Tibial artery (tissue), 4 donors: ENCODE data around the gene BATF3.
"Not testable (repeated sequence)": the region's sequence is repeated elsewhere in the genome, so short reads cannot be mapped to it uniquely, and the experiment has no call there.

Experiments used
- DNase-seq, 2 donors: peaks; one replicate each; pipeline ENCODE4 v3.0.0-alpha.2; 2019
- H3K27ac ChIP-seq, 2 donors: fragments of 200-600 bp; sonication (generic) in 1 of 2; 1 replicate in 1 of 2; 2 replicates in 1 of 2; pipeline ENCODE4 v1.5.1; 2018 to 2019; ENCODE audit warnings: mild to moderate bottlenecking in 1 of 2
- H3K27me3 ChIP-seq, 2 donors: fragments of 200-600 bp; sonication (generic) in 1 of 2; one replicate each; pipeline versions ENCODE4 v1.5.1 to v1.6.0; 2016 to 2019
- H3K36me3 ChIP-seq, 3 donors: fragments of 200-600 bp; sonication (generic) in 2 of 3; one replicate each; pipeline ENCODE4 v1.5.1; 2016 to 2019; ENCODE audit warnings: mild to moderate bottlenecking in 2 of 3
- H3K4me1 ChIP-seq, 4 donors: fragments of 200-600 bp; sonication (generic) in 2 of 4; 1 replicate in 3 of 4; 2 replicates in 1 of 4; pipeline ENCODE4 v1.5.1; 2016 to 2019
- H3K4me3 ChIP-seq, 2 donors: fragments of 200-600 bp; sonication (generic) in 1 of 2; 1 replicate in 1 of 2; 2 replicates in 1 of 2; pipeline ENCODE4 v1.5.1; 2018 to 2019; ENCODE audit warnings: mild to moderate bottlenecking in 2 of 2
- H3K9me3 ChIP-seq, 3 donors: fragments of 200-600 bp; sonication (generic) in 1 of 3; one replicate each; pipeline ENCODE4 v1.5.1; 2016 to 2019
- intact Hi-C: fragments of 100-400 bp; cut with DNase I; formaldehyde crosslinking; loops from one replicate; pipeline ENCODE4 v1.15.0; 2023; ENCODE audit warnings: low total_unique reads
- TF ChIP-seq, protein P1 (sequence below), 2 experiments: fragments of 200-600 bp in 1 of 2; fragments of 450-650 bp in 1 of 2; IDR thresholded peaks; one replicate each; pipeline ENCODE4 v1.5.1; 2017 to 2019; ENCODE audit warnings: antibody characterized with exemption in 2 of 2, mild to moderate bottlenecking in 1 of 2, moderate library complexity in 1 of 2

The BATF3 gene

GRCh38 chr1:212664409-212665199, 35.0 kb downstream of the BATF3 start:
- Histone ChIP-seq H3K36me3 (no peaks in the 10 kb centered on the region), H3K9me3 (no peaks in the 10 kb centered on the region), H3K27ac (peak overlapping the region in 1 of 2 donors; percentile 49), H3K27me3 (no peaks in the 10 kb centered on the region), H3K4me1 (peaks cover 0 to 25% (median 7%) of the 10 kb centered on the region in 4 donors), H3K4me3 (no peak overlapping the region)
- no peak for DNase-seq
- intact Hi-C loops = loop anchor here (10.0 kb wide), 1 partner anchor 120 kb away; no protein-coding TSS in a partner anchor
- TF ChIP-seq, protein P1, sequence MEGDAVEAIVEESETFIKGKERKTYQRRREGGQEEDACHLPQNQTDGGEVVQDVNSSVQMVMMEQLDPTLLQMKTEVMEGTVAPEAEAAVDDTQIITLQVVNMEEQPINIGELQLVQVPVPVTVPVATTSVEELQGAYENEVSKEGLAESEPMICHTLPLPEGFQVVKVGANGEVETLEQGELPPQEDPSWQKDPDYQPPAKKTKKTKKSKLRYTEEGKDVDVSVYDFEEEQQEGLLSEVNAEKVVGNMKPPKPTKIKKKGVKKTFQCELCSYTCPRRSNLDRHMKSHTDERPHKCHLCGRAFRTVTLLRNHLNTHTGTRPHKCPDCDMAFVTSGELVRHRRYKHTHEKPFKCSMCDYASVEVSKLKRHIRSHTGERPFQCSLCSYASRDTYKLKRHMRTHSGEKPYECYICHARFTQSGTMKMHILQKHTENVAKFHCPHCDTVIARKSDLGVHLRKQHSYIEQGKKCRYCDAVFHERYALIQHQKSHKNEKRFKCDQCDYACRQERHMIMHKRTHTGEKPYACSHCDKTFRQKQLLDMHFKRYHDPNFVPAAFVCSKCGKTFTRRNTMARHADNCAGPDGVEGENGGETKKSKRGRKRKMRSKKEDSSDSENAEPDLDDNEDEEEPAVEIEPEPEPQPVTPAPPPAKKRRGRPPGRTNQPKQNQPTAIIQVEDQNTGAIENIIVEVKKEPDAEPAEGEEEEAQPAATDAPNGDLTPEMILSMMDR (IDR thresholded peaks at IDR 0.05) = no peak

- H3K36me3 ChIP-seq, H3K4me3 ChIP-seq, DNase-seq, H3K4me1 ChIP-seq, intact Hi-C loops, H3K27ac ChIP-seq, H3K9me3 ChIP-seq, H3K27me3 ChIP-seq: not testable (repeated sequence)
These were observed 41.4 kb downstream of the BATF3 start for GRCh38 chr1:212658250-212658649.

GRCh38 chr1:212656730-212657129, 42.9 kb downstream of the BATF3 start:
- H3K9me3 ChIP-seq = no peaks in the 10 kb centered on the region
- no peak overlapping the region for H3K4me3 ChIP-seq
- peaks cover 0 to under 1% (median 0%) of the 10 kb centered on the region in 4 donors for H3K4me1 ChIP-seq
- H3K27ac ChIP-seq = no peak overlapping the region
- intact Hi-C loops = no loop called here
- H3K27me3 ChIP-seq = no peaks in the 10 kb centered on the region
- no peaks in the 10 kb centered on the region for H3K36me3 ChIP-seq
- no peak for DNase-seq
- TF ChIP-seq, protein P1 (IDR thresholded peaks at IDR 0.05) = no peak

DNA sequence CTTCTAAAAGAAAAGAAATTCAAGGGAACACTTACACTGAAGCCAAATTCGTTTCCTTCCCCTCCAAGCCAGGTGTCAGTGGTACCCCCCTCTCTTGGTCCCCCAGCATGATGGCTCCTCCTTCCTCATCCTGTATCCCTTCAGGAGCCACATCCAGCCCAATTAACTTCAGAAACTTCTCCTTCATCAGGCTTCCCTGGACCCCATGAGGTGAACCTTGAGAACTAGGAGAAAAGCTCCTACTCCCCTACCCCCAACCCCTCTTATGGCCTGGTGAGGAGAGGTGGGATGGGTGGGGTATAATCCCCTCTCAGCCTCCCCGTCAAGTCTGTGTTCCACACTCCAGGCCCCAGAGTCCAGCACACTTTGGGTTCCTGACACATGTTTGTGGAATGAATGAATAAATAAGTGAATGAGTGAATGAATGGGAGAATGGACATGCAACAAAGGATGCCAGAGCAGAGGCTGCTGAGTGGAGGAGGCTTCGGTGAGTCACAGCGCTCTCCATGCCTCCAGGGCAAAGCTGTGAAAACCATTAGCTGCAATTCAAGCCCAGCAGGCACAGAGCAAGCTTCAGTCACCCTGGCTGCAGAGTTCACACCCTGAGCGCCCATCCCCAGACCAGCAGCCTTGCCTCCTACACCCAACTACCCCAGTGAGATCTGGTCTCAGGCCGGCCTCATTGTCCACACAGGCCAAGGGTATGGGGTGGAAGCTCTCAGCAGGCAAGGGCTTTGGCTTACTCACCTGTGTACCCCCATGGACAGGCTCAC, 43.8 kb downstream of the BATF3 start:
- Histone ChIP-seq H3K27ac (no peak overlapping the region), H3K9me3 (no peaks in the 10 kb centered on the region), H3K4me3 (no peak overlapping the region), H3K36me3 (no peaks in the 10 kb centered on the region), H3K4me1 (peaks cover 0 to 7% (median 0%) of the 10 kb centered on the region in 4 donors), H3K27me3 (no peaks in the 10 kb centered on the region)
- DNase-seq = no peak
- intact Hi-C loops = no loop called here
- TF ChIP-seq, protein P1 (IDR thresholded peaks at IDR 0.05) = no peak

DNA sequence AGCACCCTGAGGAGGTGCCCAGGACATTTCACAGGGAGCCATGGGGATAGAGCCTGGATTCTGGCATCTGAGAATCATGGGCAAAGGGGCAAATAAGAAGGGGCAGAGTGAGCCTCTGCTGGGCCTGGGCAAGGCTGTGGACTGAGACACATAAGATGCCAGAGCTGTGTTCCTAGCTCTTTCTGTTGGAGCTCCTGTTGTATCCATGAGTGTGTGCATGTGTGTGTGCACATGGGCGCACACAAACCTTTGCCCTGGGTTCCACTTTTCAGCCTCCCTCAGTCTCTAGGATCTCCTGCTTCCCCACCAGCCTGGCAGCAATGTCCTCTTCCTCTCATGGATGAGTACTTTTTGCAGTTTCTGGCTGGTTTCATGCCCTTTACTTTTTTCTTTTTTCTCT, 47.0 kb downstream of the BATF3 start:
- TF ChIP-seq, protein P1 (IDR thresholded peaks at IDR 0.05) = no peak
- H3K4me1 ChIP-seq = peaks cover 0 to 32% (median 5%) of the 10 kb centered on the region in 4 donors
- DNase-seq = no peak
- no peak overlapping the region for H3K27ac ChIP-seq
- H3K36me3 ChIP-seq = no peaks in the 10 kb centered on the region
- intact Hi-C loops = no loop called here
- H3K9me3 ChIP-seq = no peaks in the 10 kb centered on the region
- H3K4me3 ChIP-seq = no peak overlapping the region
- H3K27me3 ChIP-seq = no peaks in the 10 kb centered on the region

GRCh38 chr1:212651977-212652376, 47.7 kb downstream of the BATF3 start:
- Histone ChIP-seq H3K4me3 (no peak overlapping the region), H3K27me3 (no peaks in the 10 kb centered on the region), H3K9me3 (no peaks in the 10 kb centered on the region), H3K4me1 (peaks cover 0 to 32% (median 5%) of the 10 kb centered on the region in 4 donors), H3K36me3 (no peaks in the 10 kb centered on the region), H3K27ac (no peak overlapping the region)
- TF ChIP-seq, protein P1 (IDR thresholded peaks at IDR 0.05) = no peak
- DNase-seq = no peak
- intact Hi-C loops = no loop called here
